ENCODE data around the gene INMT. TPM values are rescaled to one million over a fixed set of nuclear protein-coding genes. Genes with fewer than 3 reads are reported as not detected.
A peak's percentile ranks its signal among the peaks of the same experiment; 100 is the strongest.

Gene INMT
- total and polyA plus RNA-seq, 3 experiments from 2014 or later = 0.08 to 0.18 TPM; not detected in 1

DNA sequence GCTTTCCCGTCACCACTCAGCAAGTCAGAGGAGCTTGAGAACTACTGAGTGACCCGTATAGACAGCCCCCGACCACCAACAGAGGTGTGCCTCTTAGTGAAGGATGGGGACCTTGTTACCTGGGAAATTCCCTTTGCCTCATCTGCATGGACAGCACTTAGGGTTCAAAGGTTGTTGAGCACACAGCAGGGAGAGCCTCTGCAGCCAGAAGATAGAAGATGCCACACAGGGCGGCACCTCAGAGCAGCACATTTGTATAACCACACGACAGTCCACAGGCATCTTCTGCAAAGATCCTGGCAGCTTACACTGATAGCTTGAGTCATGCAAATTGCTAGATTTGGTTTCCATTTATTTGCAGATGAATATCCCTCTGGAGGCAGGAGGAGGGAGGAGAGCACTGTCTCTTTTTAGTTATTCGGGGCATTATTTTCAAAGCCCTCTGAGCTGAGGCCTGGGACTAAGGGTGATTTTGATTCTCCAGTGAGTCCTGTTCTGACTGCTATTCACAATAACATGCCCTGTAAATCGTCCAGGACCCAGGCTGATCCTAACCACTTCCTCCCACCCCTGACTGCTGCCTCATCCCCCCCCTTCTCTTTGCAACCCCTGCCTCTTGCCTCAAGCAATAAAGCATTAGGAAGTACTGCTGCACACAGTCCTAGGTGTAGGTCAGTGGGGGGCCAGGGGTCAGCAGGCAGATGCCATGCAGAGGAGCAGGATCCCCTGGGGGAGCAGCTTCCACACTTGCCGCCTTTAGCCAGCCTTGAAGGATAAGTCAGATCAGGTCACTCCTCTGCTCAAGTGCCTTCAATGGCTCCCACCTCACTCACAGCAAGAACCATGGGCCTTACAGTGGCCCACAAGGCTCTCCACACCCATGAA, 24.6 kb upstream of the INMT start:
- H3K4me1 Mint-ChIP-seq = peaks cover 44 to 65% (median 54%) of the 10 kb centered on the region in 3 donors
- POLR2A ChIA-PET = interaction anchor here (1.0 to 1.8 kb wide), 2 partner anchors 11 to 133 kb away, joined by 3 to 26 read pairs; partner anchors contain the start of gene GARS1

GRCh38 chr7:30728591-30729100, 23.3 kb upstream of the INMT start:
- Histone ChIP-seq H3K4me3 (ENCODE audit: low read length) (no peak overlapping the region), H3K27me3 (ENCODE audit: insufficient read depth, low read length, poor library complexity, severe bottlenecking) (no peaks in the 10 kb centered on the region), H3K4me1 (ENCODE audit: insufficient read depth, low read length) (peaks cover 52% of the 10 kb centered on the region), H3K9me3 (ENCODE audit: low read length) (no peaks in the 10 kb centered on the region), H3K27ac (ENCODE audit: low read depth, low read length) (no peak overlapping the region), H3K36me3 (ENCODE audit: insufficient read depth, low read length) (no peaks in the 10 kb centered on the region)
- H3K9me3 Mint-ChIP-seq = no peaks in the 10 kb centered on the region
- H3K36me3 Mint-ChIP-seq = peaks cover 0 to 2% (median 0%) of the 10 kb centered on the region in 3 donors
- H3K27me3 Mint-ChIP-seq = peaks cover 0 to 1% of the 10 kb centered on the region in 2 donors
- DNase-seq = no peak
- peak overlapping the region in 7 of 8 donors; percentile 41 to 78 (median 64) for H3K27ac Mint-ChIP-seq
- peak overlapping the region in 4 of 7 donors; percentile 1 to 81 (median 24) for H3K4me3 Mint-ChIP-seq
- H3K4me1 Mint-ChIP-seq = peaks cover 42 to 62% (median 54%) of the 10 kb centered on the region in 3 donors
- ChIA-PET POLR2A (no interaction called here), CTCF (interaction anchor here (0.7 to 10.5 kb wide), 2 partner anchors 10 to 46 kb away, joined by 3 to 168 read pairs; partner anchors contain the start of gene CRHR2)

More for the DNA sequence above, 24.6 kb upstream of the INMT start:
- Histone ChIP-seq H3K36me3 (ENCODE audit: insufficient read depth, low read length) (no peaks in the 10 kb centered on the region), H3K27me3 (ENCODE audit: insufficient read depth, low read length, poor library complexity, severe bottlenecking) (no peaks in the 10 kb centered on the region), H3K4me3 (ENCODE audit: low read length) (peak overlapping the region; percentile 73), H3K4me1 (ENCODE audit: insufficient read depth, low read length) (peaks cover 52% of the 10 kb centered on the region), H3K27ac (ENCODE audit: low read depth, low read length) (peak overlapping the region; percentile 34), H3K9me3 (ENCODE audit: low read length) (no peaks in the 10 kb centered on the region)
- Mint-ChIP-seq H3K36me3 (peaks cover 0 to 2% (median 0%) of the 10 kb centered on the region in 3 donors), H3K9me3 (no peaks in the 10 kb centered on the region), H3K4me3 (peak overlapping the region; percentile 70 to 91 (median 85)), H3K27me3 (peaks cover 0 to 1% of the 10 kb centered on the region in 2 donors), H3K27ac (peak overlapping the region; percentile 64 to 95 (median 88))
- CTCF ChIA-PET = interaction anchor here (1.3 to 10.5 kb wide), 7 partner anchors 11 to 163 kb away, joined by 3 to 168 read pairs (median 5); partner anchors contain the start of gene CRHR2
- DNase-seq = peak; percentile 35 to 81 (median 74)

GRCh38 chr7:30729642-30730041, 22.3 kb upstream of the INMT start:
- Mint-ChIP-seq H3K4me3 (no peak overlapping the region), H3K27me3 (no peaks in the 10 kb centered on the region), H3K4me1 (peaks cover 42 to 62% (median 60%) of the 10 kb centered on the region in 3 donors), H3K9me3 (no peaks in the 10 kb centered on the region), H3K27ac (peak overlapping the region in 2 of 8 donors; percentile 12 to 21), H3K36me3 (peaks cover 0 to 2% (median under 1%) of the 10 kb centered on the region in 3 donors)
- H3K4me1 ChIP-seq (ENCODE audit: insufficient read depth, low read length) = peaks cover 52% of the 10 kb centered on the region
- no peak overlapping the region for H3K4me3 ChIP-seq (ENCODE audit: low read length)
- no peaks in the 10 kb centered on the region for H3K36me3 ChIP-seq (ENCODE audit: insufficient read depth, low read length)
- no peak for DNase-seq
- no peaks in the 10 kb centered on the region for H3K27me3 ChIP-seq (ENCODE audit: insufficient read depth, low read length, poor library complexity, severe bottlenecking)
- no peak overlapping the region for H3K27ac ChIP-seq (ENCODE audit: low read depth, low read length)
- no peaks in the 10 kb centered on the region for H3K9me3 ChIP-seq (ENCODE audit: low read length)
- CTCF ChIA-PET = interaction anchor here (10.5 kb wide), 1 partner anchor 9 kb away, joined by 168 read pairs; no protein-coding TSS in a partner anchor
- POLR2A ChIA-PET = no interaction called here

GRCh38 chr7:30730097-30730496, 21.8 kb upstream of the INMT start:
- Mint-ChIP-seq H3K27me3 (no peaks in the 10 kb centered on the region), H3K27ac (peak overlapping the region in 2 of 8 donors; percentile 5 to 21), H3K36me3 (peaks cover 0 to 5% (median 2%) of the 10 kb centered on the region in 3 donors), H3K4me1 (peaks cover 41 to 58% (median 55%) of the 10 kb centered on the region in 3 donors), H3K9me3 (no peaks in the 10 kb centered on the region), H3K4me3 (peak overlapping the region in 2 of 7 donors; percentile 13 to 63)
- CTCF ChIA-PET = interaction anchor here (10.5 kb wide), 1 partner anchor 9 kb away, joined by 168 read pairs; no protein-coding TSS in a partner anchor
- no peak for DNase-seq
- Histone ChIP-seq H3K27ac (ENCODE audit: low read depth, low read length) (no peak overlapping the region), H3K4me3 (ENCODE audit: low read length) (no peak overlapping the region), H3K27me3 (ENCODE audit: insufficient read depth, low read length, poor library complexity, severe bottlenecking) (no peaks in the 10 kb centered on the region), H3K36me3 (ENCODE audit: insufficient read depth, low read length) (no peaks in the 10 kb centered on the region), H3K9me3 (ENCODE audit: low read length) (no peaks in the 10 kb centered on the region), H3K4me1 (ENCODE audit: insufficient read depth, low read length) (peaks cover 52% of the 10 kb centered on the region)
- POLR2A ChIA-PET = no interaction called here

DNA sequence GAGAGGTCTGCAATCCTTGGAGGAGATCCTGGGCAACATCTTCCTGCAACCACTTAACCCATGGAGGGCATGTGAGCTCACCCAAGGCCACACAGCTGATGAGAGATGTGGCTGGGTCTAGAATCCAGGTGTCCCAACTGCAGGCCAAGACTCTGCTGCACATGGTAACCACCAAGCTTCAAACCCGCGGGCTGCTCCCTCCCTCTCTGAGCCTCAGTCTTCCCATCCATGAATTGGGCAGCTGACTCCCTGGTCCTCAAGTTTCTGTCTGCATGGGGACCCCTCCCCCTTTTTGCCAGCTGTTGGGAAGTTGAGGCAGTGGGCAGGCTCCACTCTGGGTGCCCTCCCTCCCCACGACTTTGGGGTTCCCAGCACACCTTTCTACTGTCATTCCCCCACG, 20.9 kb upstream of the INMT start:
- DNase-seq = no peak
- H3K9me3 Mint-ChIP-seq = no peaks in the 10 kb centered on the region
- peaks cover 0 to 6% (median 2%) of the 10 kb centered on the region in 3 donors for H3K36me3 Mint-ChIP-seq
- H3K4me1 Mint-ChIP-seq = peaks cover 34 to 51% (median 49%) of the 10 kb centered on the region in 3 donors
- no peaks in the 10 kb centered on the region for H3K27me3 Mint-ChIP-seq
- Histone ChIP-seq H3K27ac (ENCODE audit: low read depth, low read length) (no peak overlapping the region), H3K4me3 (ENCODE audit: low read length) (no peak overlapping the region), H3K27me3 (ENCODE audit: insufficient read depth, low read length, poor library complexity, severe bottlenecking) (no peaks in the 10 kb centered on the region), H3K36me3 (ENCODE audit: insufficient read depth, low read length) (no peaks in the 10 kb centered on the region), H3K4me1 (ENCODE audit: insufficient read depth, low read length) (peaks cover 45% of the 10 kb centered on the region), H3K9me3 (ENCODE audit: low read length) (no peaks in the 10 kb centered on the region)
- CTCF ChIA-PET = interaction anchor here (10.5 kb wide), 1 partner anchor 8 kb away, joined by 168 read pairs; no protein-coding TSS in a partner anchor
- POLR2A ChIA-PET = no interaction called here
- H3K27ac Mint-ChIP-seq = peak overlapping the region in 1 of 8 donors; percentile 59
- no peak overlapping the region for H3K4me3 Mint-ChIP-seq

GRCh38 chr7:30731581-30731980, 20.4 kb upstream of the INMT start:
- H3K27me3 ChIP-seq (ENCODE audit: insufficient read depth, low read length, poor library complexity, severe bottlenecking) = no peaks in the 10 kb centered on the region
- Mint-ChIP-seq H3K4me3 (no peak overlapping the region), H3K27me3 (no peaks in the 10 kb centered on the region), H3K36me3 (peaks cover 0 to 6% (median 2%) of the 10 kb centered on the region in 3 donors), H3K9me3 (no peaks in the 10 kb centered on the region), H3K27ac (no peak overlapping the region), H3K4me1 (peaks cover 31 to 45% (median 43%) of the 10 kb centered on the region in 3 donors)
- ChIA-PET POLR2A (no interaction called here), CTCF (interaction anchor here (10.5 kb wide), 1 partner anchor 7 kb away, joined by 168 read pairs; no protein-coding TSS in a partner anchor)
- no peak for DNase-seq
- H3K4me1 ChIP-seq (ENCODE audit: insufficient read depth, low read length) = peaks cover 39% of the 10 kb centered on the region
- H3K9me3 ChIP-seq (ENCODE audit: low read length) = no peaks in the 10 kb centered on the region
- no peaks in the 10 kb centered on the region for H3K36me3 ChIP-seq (ENCODE audit: insufficient read depth, low read length)
- no peak overlapping the region for H3K27ac ChIP-seq (ENCODE audit: low read depth, low read length)
- H3K4me3 ChIP-seq (ENCODE audit: low read length) = no peak overlapping the region

DNA sequence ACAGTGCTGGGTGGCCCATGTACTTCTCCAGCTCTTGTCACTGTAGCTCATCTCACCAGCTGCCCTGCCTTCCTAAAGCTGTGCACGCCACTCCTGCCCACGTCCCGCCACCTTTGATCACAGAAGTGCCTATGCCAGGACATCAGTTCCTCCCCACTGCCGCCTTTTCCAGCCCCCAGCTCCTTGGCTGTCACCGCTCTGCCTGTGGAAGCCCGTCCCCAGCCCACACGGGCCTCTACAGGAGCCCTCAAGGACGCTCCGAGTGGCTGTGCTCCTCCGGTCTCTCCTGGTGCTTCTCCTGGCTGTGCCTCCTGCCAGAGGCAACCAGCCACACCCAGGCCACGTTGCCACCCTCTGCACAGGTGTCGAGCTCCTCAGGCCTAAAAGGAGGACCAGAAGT, 19.3 kb upstream of the INMT start:
- peaks cover 36% of the 10 kb centered on the region for H3K4me1 ChIP-seq (ENCODE audit: insufficient read depth, low read length)
- no peaks in the 10 kb centered on the region for H3K9me3 ChIP-seq (ENCODE audit: low read length)
- ChIA-PET POLR2A (no interaction called here), CTCF (interaction anchor here (10.5 kb wide), 1 partner anchor 6 kb away, joined by 168 read pairs; no protein-coding TSS in a partner anchor)
- Mint-ChIP-seq H3K27ac (peak overlapping the region in 1 of 8 donors; percentile 80), H3K4me3 (no peak overlapping the region), H3K4me1 (peaks cover 27 to 41% (median 40%) of the 10 kb centered on the region in 3 donors), H3K27me3 (no peaks in the 10 kb centered on the region), H3K9me3 (no peaks in the 10 kb centered on the region), H3K36me3 (peaks cover 0 to 6% (median 2%) of the 10 kb centered on the region in 3 donors)
- no peak for DNase-seq
- H3K27ac ChIP-seq (ENCODE audit: low read depth, low read length) = no peak overlapping the region
- no peaks in the 10 kb centered on the region for H3K36me3 ChIP-seq (ENCODE audit: insufficient read depth, low read length)
- H3K4me3 ChIP-seq (ENCODE audit: low read length) = no peak overlapping the region
- H3K27me3 ChIP-seq (ENCODE audit: insufficient read depth, low read length, poor library complexity, severe bottlenecking) = no peaks in the 10 kb centered on the region

Measured in CD8-positive, alpha-beta memory T cell (primary cell).